ENCODE measurements around the gene LRCH1.

The LRCH1 gene

GRCh38 chr13:46731535-46731934, 178.6 kb downstream of the LRCH1 start:
- Histone ChIP-seq H2BK15ac (ENCODE audit: low read length) (no peak overlapping the region), H3K36me3 (replicated peaks in 1 of 2; ENCODE audit: control insufficient read depth in 2 of 2, insufficient read depth in 2 of 2, low read length in 2 of 2) (peaks cover 2 to 80% of the 10 kb centered on the region in 2 donors), H2BK12ac (ENCODE audit: low read length) (no peak overlapping the region), H3K14ac (ENCODE audit: low read length) (no peak overlapping the region), H3K9ac (ENCODE audit: low read depth, low read length, poor library complexity) (no peak overlapping the region), H3K4me3 (ENCODE audit: low read length in 2 of 2) (no peak overlapping the region), H2AFZ (ENCODE audit: low read length) (no peak overlapping the region), H3K9me3 (replicated peaks in 1 of 2; ENCODE audit: control insufficient read depth in 2 of 2, insufficient read depth in 1 of 2, low read depth in 1 of 2, low read length in 2 of 2) (no peaks in the 10 kb centered on the region), H3K4me1 (ENCODE audit: control insufficient read depth in 2 of 2, insufficient read depth in 1 of 2, low read depth in 1 of 2, low read length in 2 of 2) (no peaks in the 10 kb centered on the region), H2AK5ac (ENCODE audit: low read depth, low read length) (no peak overlapping the region), H3K27me3 (ENCODE audit: control insufficient read depth in 3 of 3, insufficient read depth in 3 of 3, low read depth in 1 of 3, low read length in 3 of 3) (no peaks in the 10 kb centered on the region), H2BK120ac (ENCODE audit: low read depth, low read length) (no peak overlapping the region), H3K23ac (ENCODE audit: low read depth, low read length, poor library complexity) (no peak overlapping the region), H4K91ac (ENCODE audit: low read depth, low read length, poor library complexity) (no peak overlapping the region), H3K4ac (ENCODE audit: low read length) (no peak overlapping the region), H3K4me2 (ENCODE audit: insufficient read depth, low read length, poor library complexity, severe bottlenecking) (no peak overlapping the region), H4K8ac (ENCODE audit: low read depth, low read length) (no peak overlapping the region), H3K79me1 (ENCODE audit: low read depth, low read length) (no peaks in the 10 kb centered on the region), H2BK5ac (ENCODE audit: low read length) (no peak overlapping the region), H3K27ac (replicated peaks; ENCODE audit: low read length) (no peak overlapping the region), H3K18ac (ENCODE audit: low read length) (no peak overlapping the region)
- no peak for DNase-seq (ENCODE audit: low spot score)
- WGBS, 2 donors (ENCODE audit: extremely low coverage in 2 of 2, insufficient read length in 2 of 2, insufficient replicate concordance in 1 of 2) = no CpG with 5 or more reads among the region's 6 CpGs

- Histone ChIP-seq H4K91ac (ENCODE audit: low read depth, low read length, poor library complexity) (no peak overlapping the region), H3K14ac (ENCODE audit: low read length) (no peak overlapping the region), H3K18ac (ENCODE audit: low read length) (no peak overlapping the region), H2AK5ac (ENCODE audit: low read depth, low read length) (no peak overlapping the region), H3K23ac (ENCODE audit: low read depth, low read length, poor library complexity) (no peak overlapping the region), H2BK15ac (ENCODE audit: low read length) (no peak overlapping the region), H3K36me3 (replicated peaks in 1 of 2; ENCODE audit: control insufficient read depth in 2 of 2, insufficient read depth in 2 of 2, low read length in 2 of 2) (peaks cover 0 to 61% of the 10 kb centered on the region in 2 donors), H2BK5ac (ENCODE audit: low read length) (no peak overlapping the region), H3K9me3 (replicated peaks in 1 of 2; ENCODE audit: control insufficient read depth in 2 of 2, insufficient read depth in 1 of 2, low read depth in 1 of 2, low read length in 2 of 2) (no peaks in the 10 kb centered on the region), H3K4ac (ENCODE audit: low read length) (no peak overlapping the region), H3K9ac (ENCODE audit: low read depth, low read length, poor library complexity) (no peak overlapping the region), H2BK12ac (ENCODE audit: low read length) (no peak overlapping the region), H3K27me3 (ENCODE audit: control insufficient read depth in 3 of 3, insufficient read depth in 3 of 3, low read depth in 1 of 3, low read length in 3 of 3) (no peaks in the 10 kb centered on the region), H3K4me2 (ENCODE audit: insufficient read depth, low read length, poor library complexity, severe bottlenecking) (no peak overlapping the region), H4K8ac (ENCODE audit: low read depth, low read length) (no peak overlapping the region), H3K79me1 (ENCODE audit: low read depth, low read length) (no peaks in the 10 kb centered on the region), H2BK120ac (ENCODE audit: low read depth, low read length) (no peak overlapping the region), H3K4me3 (ENCODE audit: low read length in 2 of 2) (no peak overlapping the region), H3K4me1 (ENCODE audit: control insufficient read depth in 2 of 2, insufficient read depth in 1 of 2, low read depth in 1 of 2, low read length in 2 of 2) (no peaks in the 10 kb centered on the region), H3K27ac (replicated peaks; ENCODE audit: low read length) (no peak overlapping the region), H2AFZ (ENCODE audit: low read length) (no peak overlapping the region)
- WGBS, 2 donors (ENCODE audit: extremely low coverage in 2 of 2, insufficient read length in 2 of 2, insufficient replicate concordance in 1 of 2) = no CpG with 5 or more reads among the region's 3 CpGs
- DNase-seq (ENCODE audit: low spot score) = no peak
Measured at GRCh38 chr13:46735425-46735824, 182.5 kb downstream of the LRCH1 start.

DNA sequence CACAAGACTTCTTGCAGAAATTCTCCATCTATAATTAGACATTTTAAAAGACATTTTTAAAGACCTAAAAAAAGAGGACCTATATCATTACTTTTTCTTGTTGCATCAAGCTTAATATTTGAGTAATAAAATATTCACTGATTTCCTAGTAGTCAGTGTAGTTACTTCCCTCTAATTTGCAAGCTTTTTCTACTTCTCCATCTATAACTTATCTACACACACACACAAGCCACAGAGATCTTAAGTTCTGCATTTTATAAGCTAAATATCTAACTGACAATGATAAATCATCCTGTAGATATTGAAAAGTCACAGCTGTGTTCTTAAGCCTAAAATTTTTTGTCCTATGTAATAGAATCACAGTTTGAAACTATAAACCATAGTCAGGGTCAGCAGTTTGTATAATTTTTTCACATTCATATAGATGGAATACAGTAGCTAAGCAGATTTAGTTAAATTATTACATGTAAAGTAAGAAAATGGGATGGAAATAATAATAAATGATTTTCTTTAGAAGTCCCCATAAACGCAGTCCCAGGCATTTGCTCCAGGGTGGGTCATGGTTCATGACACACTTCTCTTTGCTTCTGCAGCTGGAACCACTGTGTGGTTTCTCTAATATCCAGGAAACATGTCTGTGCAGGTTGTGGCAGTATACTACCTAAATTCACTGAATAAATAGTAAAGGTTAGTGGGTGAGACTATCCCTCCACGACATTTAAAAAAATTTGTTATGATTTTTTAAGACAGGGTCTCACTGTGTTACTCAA, 183.8 kb downstream of the LRCH1 start:
- no peak overlapping the region for H2BK120ac ChIP-seq (ENCODE audit: low read depth, low read length)
- WGBS, 2 donors (ENCODE audit: extremely low coverage in 2 of 2, insufficient read length in 2 of 2, insufficient replicate concordance in 1 of 2) = no CpG with 5 or more reads among the region's 2 CpGs
- no peak overlapping the region for H2BK5ac ChIP-seq (ENCODE audit: low read length)
- no peaks in the 10 kb centered on the region for H3K4me1 ChIP-seq (ENCODE audit: control insufficient read depth in 2 of 2, insufficient read depth in 1 of 2, low read depth in 1 of 2, low read length in 2 of 2)
- no peak overlapping the region for H3K27ac ChIP-seq (replicated peaks; ENCODE audit: low read length)
- no peak overlapping the region for H2AK5ac ChIP-seq (ENCODE audit: low read depth, low read length)
- no peak overlapping the region for H3K23ac ChIP-seq (ENCODE audit: low read depth, low read length, poor library complexity)
- H3K27me3 ChIP-seq (ENCODE audit: control insufficient read depth in 3 of 3, insufficient read depth in 3 of 3, low read depth in 1 of 3, low read length in 3 of 3) = no peaks in the 10 kb centered on the region
- no peak overlapping the region for H4K91ac ChIP-seq (ENCODE audit: low read depth, low read length, poor library complexity)
- no peak overlapping the region for H3K9ac ChIP-seq (ENCODE audit: low read depth, low read length, poor library complexity)
- H3K18ac ChIP-seq (ENCODE audit: low read length) = no peak overlapping the region
- no peak overlapping the region for H2BK12ac ChIP-seq (ENCODE audit: low read length)
- H3K4ac ChIP-seq (ENCODE audit: low read length) = no peak overlapping the region
- no peak overlapping the region for H2AFZ ChIP-seq (ENCODE audit: low read length)
- no peak overlapping the region for H3K4me2 ChIP-seq (ENCODE audit: insufficient read depth, low read length, poor library complexity, severe bottlenecking)
- no peak overlapping the region for H3K14ac ChIP-seq (ENCODE audit: low read length)
- H4K8ac ChIP-seq (ENCODE audit: low read depth, low read length) = no peak overlapping the region
- H3K36me3 ChIP-seq (replicated peaks in 1 of 2; ENCODE audit: control insufficient read depth in 2 of 2, insufficient read depth in 2 of 2, low read length in 2 of 2) = peaks cover 0 to 55% of the 10 kb centered on the region in 2 donors
- H3K9me3 ChIP-seq (replicated peaks in 1 of 2; ENCODE audit: control insufficient read depth in 2 of 2, insufficient read depth in 1 of 2, low read depth in 1 of 2, low read length in 2 of 2) = no peaks in the 10 kb centered on the region
- H3K79me1 ChIP-seq (ENCODE audit: low read depth, low read length) = no peaks in the 10 kb centered on the region
- no peak overlapping the region for H2BK15ac ChIP-seq (ENCODE audit: low read length)
- H3K4me3 ChIP-seq (ENCODE audit: low read length in 2 of 2) = no peak overlapping the region
- no peak for DNase-seq (ENCODE audit: low spot score)

GRCh38 chr13:46738055-46738454, 185.1 kb downstream of the LRCH1 start:
- no peak overlapping the region for H3K27ac ChIP-seq (replicated peaks; ENCODE audit: low read length)
- no peak overlapping the region for H2BK5ac ChIP-seq (ENCODE audit: low read length)
- no peak overlapping the region for H3K4ac ChIP-seq (ENCODE audit: low read length)
- H3K9ac ChIP-seq (ENCODE audit: low read depth, low read length, poor library complexity) = no peak overlapping the region
- no peak overlapping the region for H3K4me3 ChIP-seq (ENCODE audit: low read length in 2 of 2)
- no peak overlapping the region for H2BK15ac ChIP-seq (ENCODE audit: low read length)
- H3K9me3 ChIP-seq (replicated peaks in 1 of 2; ENCODE audit: control insufficient read depth in 2 of 2, insufficient read depth in 1 of 2, low read depth in 1 of 2, low read length in 2 of 2) = no peaks in the 10 kb centered on the region
- no peak overlapping the region for H2AK5ac ChIP-seq (ENCODE audit: low read depth, low read length)
- no peak overlapping the region for H3K23ac ChIP-seq (ENCODE audit: low read depth, low read length, poor library complexity)
- DNase-seq (ENCODE audit: low spot score) = no peak
- no peaks in the 10 kb centered on the region for H3K79me1 ChIP-seq (ENCODE audit: low read depth, low read length)
- peaks cover 0 to 46% of the 10 kb centered on the region in 2 donors for H3K36me3 ChIP-seq (replicated peaks in 1 of 2; ENCODE audit: control insufficient read depth in 2 of 2, insufficient read depth in 2 of 2, low read length in 2 of 2)
- H2BK12ac ChIP-seq (ENCODE audit: low read length) = no peak overlapping the region
- no peak overlapping the region for H2BK120ac ChIP-seq (ENCODE audit: low read depth, low read length)
- no peaks in the 10 kb centered on the region for H3K4me1 ChIP-seq (ENCODE audit: control insufficient read depth in 2 of 2, insufficient read depth in 1 of 2, low read depth in 1 of 2, low read length in 2 of 2)
- no peak overlapping the region for H3K4me2 ChIP-seq (ENCODE audit: insufficient read depth, low read length, poor library complexity, severe bottlenecking)
- no peaks in the 10 kb centered on the region for H3K27me3 ChIP-seq (ENCODE audit: control insufficient read depth in 3 of 3, insufficient read depth in 3 of 3, low read depth in 1 of 3, low read length in 3 of 3)
- no peak overlapping the region for H4K8ac ChIP-seq (ENCODE audit: low read depth, low read length)
- no CpG with 5 or more reads among the region's 2 CpGs for WGBS, 2 donors (ENCODE audit: extremely low coverage in 2 of 2, insufficient read length in 2 of 2, insufficient replicate concordance in 1 of 2)
- H3K14ac ChIP-seq (ENCODE audit: low read length) = no peak overlapping the region
- no peak overlapping the region for H3K18ac ChIP-seq (ENCODE audit: low read length)
- no peak overlapping the region for H4K91ac ChIP-seq (ENCODE audit: low read depth, low read length, poor library complexity)
- no peak overlapping the region for H2AFZ ChIP-seq (ENCODE audit: low read length)

All from neuronal stem cell (in vitro differentiated cells).